Activated naive CD4-positive, alpha-beta T cell treated with anti-CD3 and anti-CD28 coated beads, Interleukin-2, amount 10 ng/mL, durations not matched to agents 7 days and 5 days (primary cell): ENCODE measurements around the gene NDUFB11.
"Not testable (repeated sequence)": the region's sequence is repeated elsewhere in the genome, so short reads cannot be mapped to it uniquely, and the experiment has no call there.

Experiments used
- CTCF ChIA-PET: fragments of 350-600 bp; sonication (Branson Sonifier 250); formaldehyde crosslinking; loops from one replicate; lab custom pipeline; 2021; ENCODE audit warnings: antibody characterized with exemption; lab: Charles Lee
- DNase-seq: peaks from one replicate; pipeline ENCODE4 v3.0.0-alpha.2; 2020
- H3K27ac Mint-ChIP-seq: one replicate; pipeline ENCODE4 v1.8.0; 2021; ENCODE audit warnings: mild to moderate bottlenecking, moderate library complexity, mixed read lengths
- H3K27me3 Mint-ChIP-seq: one replicate; pipeline ENCODE4 v1.8.0; 2021; ENCODE audit warnings: mild to moderate bottlenecking, mixed read lengths
- H3K36me3 Mint-ChIP-seq: one replicate; pipeline ENCODE4 v1.8.0; 2021; ENCODE audit warnings: mixed read lengths
- H3K4me1 Mint-ChIP-seq: one replicate; pipeline ENCODE4 v1.8.0; 2021; ENCODE audit warnings: mixed read lengths
- H3K4me3 Mint-ChIP-seq: one replicate; pipeline ENCODE4 v1.8.0; 2021; ENCODE audit warnings: mild to moderate bottlenecking, moderate library complexity, mixed read lengths
- H3K9me3 Mint-ChIP-seq: one replicate; pipeline ENCODE4 v1.8.0; 2021; ENCODE audit warnings: mixed read lengths

NDUFB11 gene

GRCh38 chrX:47146121-47146935 is 1.8 kb upstream of the NDUFB11 start:
- peaks cover 4% of the 10 kb centered on the region for H3K27me3 Mint-ChIP-seq

GRCh38 chrX:47145395-47146120 is 1.1 kb upstream of the NDUFB11 start:
- H3K4me1 Mint-ChIP-seq = peaks cover 38% of the 10 kb centered on the region

More at GRCh38 chrX:47146121-47146935, 1.8 kb upstream of the NDUFB11 start:
- Mint-ChIP-seq H3K27ac (peak overlapping the region; percentile 99), H3K36me3 (peaks cover 36% of the 10 kb centered on the region), H3K4me1 (peaks cover 36% of the 10 kb centered on the region), H3K4me3 (peak overlapping the region; percentile 95), H3K9me3 (peaks cover 3% of the 10 kb centered on the region)
- DNase-seq = no peak
- CTCF ChIA-PET = no interaction called here

GRCh38 chrX:47143894-47144625 is 442 bp downstream of the NDUFB11 start:
- peak; percentile 51 for DNase-seq
- H3K4me3 Mint-ChIP-seq = peak overlapping the region; percentile 95
- H3K9me3 Mint-ChIP-seq = peaks cover 3% of the 10 kb centered on the region
- CTCF ChIA-PET = interaction anchor here (1.2 kb wide), 3 partner anchors 13 to 22 kb away, joined by 3 read pairs; no protein-coding TSS in a partner anchor
- peaks cover 4% of the 10 kb centered on the region for H3K27me3 Mint-ChIP-seq
- H3K36me3 Mint-ChIP-seq = peaks cover 41% of the 10 kb centered on the region
- H3K4me1 Mint-ChIP-seq = peaks cover 38% of the 10 kb centered on the region
- peak overlapping the region; percentile 99 for H3K27ac Mint-ChIP-seq

More at GRCh38 chrX:47145395-47146120, 1.1 kb upstream of the NDUFB11 start:
- H3K27me3 Mint-ChIP-seq = peaks cover 4% of the 10 kb centered on the region
- peak; percentile 23 for DNase-seq
- H3K4me3 Mint-ChIP-seq = peak overlapping the region; percentile 95
- CTCF ChIA-PET = interaction anchor here (1.2 kb wide), 3 partner anchors 15 to 24 kb away, joined by 3 read pairs; no protein-coding TSS in a partner anchor
- peak overlapping the region; percentile 99 for H3K27ac Mint-ChIP-seq
- peaks cover 3% of the 10 kb centered on the region for H3K9me3 Mint-ChIP-seq
- H3K36me3 Mint-ChIP-seq = peaks cover 36% of the 10 kb centered on the region

DNA sequence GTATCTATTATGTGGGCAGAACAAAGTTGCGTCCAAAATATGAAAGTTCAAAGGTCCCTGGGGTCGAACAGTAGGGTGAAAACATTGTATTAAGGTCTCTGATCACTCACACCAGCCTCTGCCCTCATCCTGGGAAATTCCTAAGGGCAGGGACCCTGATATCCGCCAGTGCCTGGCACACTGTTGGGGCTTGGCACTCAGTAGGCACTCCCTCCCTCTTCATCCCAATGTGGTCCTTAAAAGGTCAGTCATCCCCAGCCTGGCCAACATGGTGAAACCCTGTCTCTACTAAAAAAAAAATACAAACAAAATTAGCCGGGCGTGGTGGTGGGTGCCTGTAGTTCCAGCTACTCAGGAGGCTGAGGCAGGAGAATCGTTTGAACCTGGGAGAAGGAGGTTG is 6.3 kb downstream of the NDUFB11 start:
- Mint-ChIP-seq H3K4me3 (no peak overlapping the region), H3K27me3 (no peaks in the 10 kb centered on the region), H3K36me3 (peaks cover 26% of the 10 kb centered on the region), H3K27ac (no peak overlapping the region), H3K9me3 (no peaks in the 10 kb centered on the region), H3K4me1 (peaks cover 17% of the 10 kb centered on the region)
- no peak for DNase-seq
- CTCF ChIA-PET = no interaction called here

GRCh38 chrX:47135650-47136049 is 8.9 kb downstream of the NDUFB11 start:
- H3K9me3 Mint-ChIP-seq, H3K27ac Mint-ChIP-seq, CTCF ChIA-PET, DNase-seq, H3K27me3 Mint-ChIP-seq, H3K4me3 Mint-ChIP-seq, H3K4me1 Mint-ChIP-seq: not testable (repeated sequence)
- H3K36me3 Mint-ChIP-seq = peaks cover 11% of the 10 kb centered on the region

- no peak overlapping the region for H3K4me3 Mint-ChIP-seq
- no peaks in the 10 kb centered on the region for H3K9me3 Mint-ChIP-seq
- H3K27me3 Mint-ChIP-seq = no peaks in the 10 kb centered on the region
- H3K4me1 Mint-ChIP-seq = peaks cover 4% of the 10 kb centered on the region
- CTCF ChIA-PET = no interaction called here
- H3K27ac Mint-ChIP-seq = no peak overlapping the region
- DNase-seq = no peak
- H3K36me3 Mint-ChIP-seq = peaks cover 1% of the 10 kb centered on the region
Observed at GRCh38 chrX:47133493-47133892, 11.0 kb downstream of the NDUFB11 start.

GRCh38 chrX:47129899-47130358 is 14.6 kb downstream of the NDUFB11 start:
- Mint-ChIP-seq H3K27me3 (no peaks in the 10 kb centered on the region), H3K4me3 (peak overlapping the region; percentile 97), H3K4me1 (peaks cover 9% of the 10 kb centered on the region), H3K36me3 (no peaks in the 10 kb centered on the region), H3K9me3 (no peaks in the 10 kb centered on the region), H3K27ac (peak overlapping the region; percentile 97)
- no peak for DNase-seq
- CTCF ChIA-PET = interaction anchor here (1.0 to 1.1 kb wide), 2 partner anchors 15 kb away, joined by 3 read pairs; partner anchors contain the start of genes NDUFB11 and RBM10

DNA sequence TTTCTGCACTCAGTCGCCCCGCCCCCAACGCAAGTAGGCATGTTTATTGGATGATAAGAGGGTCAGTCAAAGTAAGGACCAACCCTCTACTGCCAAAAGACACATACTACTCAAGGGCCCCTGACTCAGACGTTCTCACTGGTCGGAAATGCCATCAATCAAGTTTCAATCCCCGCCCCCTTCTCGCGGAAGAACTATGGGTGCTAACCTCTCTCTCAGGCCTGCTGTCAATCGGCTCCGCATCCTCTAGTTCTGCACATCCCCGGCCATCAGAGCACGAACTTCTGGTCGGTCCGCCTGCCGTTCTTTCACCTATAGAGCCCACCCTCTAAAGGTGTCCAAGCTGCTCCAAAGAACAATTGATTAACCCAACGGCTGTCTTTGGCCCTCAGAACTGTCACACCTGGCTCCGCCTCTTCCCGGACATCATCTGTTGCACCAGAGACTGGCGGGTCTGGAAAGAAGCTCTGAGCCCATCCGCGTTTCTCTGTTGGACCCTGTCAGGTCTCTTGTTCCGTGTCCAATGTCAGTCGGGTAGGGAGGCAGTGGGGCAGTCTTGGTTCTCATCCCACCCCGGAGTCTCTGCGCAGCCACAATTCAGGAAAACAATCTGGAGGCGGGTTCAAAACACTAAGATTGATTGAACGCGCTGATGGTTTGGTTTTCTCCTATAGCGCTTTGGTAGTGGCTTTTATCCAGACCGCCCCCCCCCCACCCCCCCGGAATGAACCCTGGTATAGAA is 15.2 kb downstream of the NDUFB11 start:
- Mint-ChIP-seq H3K4me1 (peaks cover 9% of the 10 kb centered on the region), H3K27ac (peak overlapping the region; percentile 97), H3K36me3 (no peaks in the 10 kb centered on the region), H3K4me3 (peak overlapping the region; percentile 97), H3K9me3 (no peaks in the 10 kb centered on the region), H3K27me3 (no peaks in the 10 kb centered on the region)
- CTCF ChIA-PET = interaction anchor here (1.0 kb wide), 1 partner anchor 16 kb away, joined by 3 read pairs; the partner anchor contains the start of genes NDUFB11 and RBM10
- peak; percentile 91 for DNase-seq

- DNase-seq, H3K9me3 Mint-ChIP-seq, H3K27ac Mint-ChIP-seq, H3K4me1 Mint-ChIP-seq, H3K27me3 Mint-ChIP-seq, CTCF ChIA-PET, H3K36me3 Mint-ChIP-seq, H3K4me3 Mint-ChIP-seq: not testable (repeated sequence)
Observed at GRCh38 chrX:47124466-47124865, 20.0 kb downstream of the NDUFB11 start.

GRCh38 chrX:47116551-47117110 is 27.9 kb downstream of the NDUFB11 start:
- H3K4me3 Mint-ChIP-seq, H3K27me3 Mint-ChIP-seq, H3K4me1 Mint-ChIP-seq, H3K9me3 Mint-ChIP-seq, DNase-seq, H3K27ac Mint-ChIP-seq, H3K36me3 Mint-ChIP-seq: not testable (repeated sequence)
- CTCF ChIA-PET = interaction anchor here (0.6 kb wide), 1 partner anchor 413 kb away, joined by 3 read pairs; no protein-coding TSS in a partner anchor

DNA sequence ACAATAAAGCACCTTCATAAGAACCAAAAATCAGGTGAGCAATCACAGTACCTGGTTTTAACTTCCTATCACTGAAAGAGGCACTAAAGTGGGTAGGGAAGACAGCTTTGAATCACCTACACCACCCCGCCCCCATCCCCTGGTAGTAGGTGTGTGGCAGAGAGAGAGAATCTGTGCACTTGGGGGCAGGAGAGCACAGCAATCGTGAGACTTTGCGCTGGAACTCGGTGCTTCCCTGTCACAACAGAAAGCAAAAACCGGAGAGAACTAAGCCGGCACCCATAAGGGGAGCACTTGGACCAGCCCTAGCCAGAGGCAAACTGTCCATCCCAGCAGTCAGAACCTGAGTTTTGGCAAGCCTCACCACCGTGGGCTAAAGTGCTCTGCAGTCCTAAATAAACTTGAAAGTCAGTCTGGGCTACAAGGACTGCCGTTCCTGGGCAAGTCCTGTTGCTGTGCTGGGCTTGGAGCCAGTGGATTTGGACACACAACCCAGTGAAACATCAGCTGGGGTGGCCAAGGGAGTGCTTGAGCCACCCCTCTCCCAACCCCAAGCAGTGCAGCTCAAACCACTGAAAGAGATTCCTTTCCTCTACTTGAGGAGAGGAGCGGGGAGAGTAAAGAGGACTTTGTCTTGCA is 32.1 kb downstream of the NDUFB11 start:
- H3K27me3 Mint-ChIP-seq = no peaks in the 10 kb centered on the region
- no peaks in the 10 kb centered on the region for H3K9me3 Mint-ChIP-seq
- H3K4me1 Mint-ChIP-seq = no peaks in the 10 kb centered on the region
- no peak overlapping the region for H3K4me3 Mint-ChIP-seq
- H3K36me3 Mint-ChIP-seq = no peaks in the 10 kb centered on the region
- DNase-seq = no peak
- H3K27ac Mint-ChIP-seq = no peak overlapping the region
- CTCF ChIA-PET = no interaction called here

DNA sequence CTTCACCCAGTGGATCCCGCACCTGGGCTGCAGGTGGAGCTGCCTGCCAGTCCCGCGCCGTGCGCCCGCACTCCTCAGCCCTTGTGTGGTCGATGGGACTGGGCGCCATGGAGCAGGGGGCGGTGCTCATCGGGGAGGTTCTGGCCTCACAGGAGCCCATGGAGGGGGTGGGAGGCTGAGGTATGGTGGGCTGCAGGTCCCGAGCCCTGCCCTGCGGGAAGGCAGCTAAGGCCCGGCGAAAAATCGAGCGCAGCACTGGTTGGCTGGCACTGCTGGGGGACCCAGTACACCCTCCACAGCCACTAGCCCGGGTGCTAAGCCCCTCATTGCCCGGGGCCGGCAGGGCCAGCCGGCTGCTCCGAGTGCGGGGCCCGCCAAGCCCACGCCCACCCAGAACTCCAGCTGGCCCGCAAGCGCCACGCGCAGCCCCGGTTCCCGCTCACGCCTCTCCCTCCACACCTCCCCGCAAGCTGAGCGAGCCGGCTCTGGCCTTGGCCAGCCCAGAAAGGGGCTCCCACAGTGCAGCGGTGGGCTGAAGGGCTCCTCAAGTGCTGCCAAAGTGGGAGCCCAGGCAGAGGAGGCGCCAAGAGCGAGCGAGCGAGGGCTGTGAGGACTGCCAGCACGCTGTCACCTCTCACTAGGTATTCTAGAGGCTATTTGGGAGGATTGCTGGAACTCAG is 33.4 kb downstream of the NDUFB11 start:
- H3K4me1 Mint-ChIP-seq, DNase-seq, H3K27ac Mint-ChIP-seq, CTCF ChIA-PET, H3K4me3 Mint-ChIP-seq, H3K36me3 Mint-ChIP-seq, H3K9me3 Mint-ChIP-seq, H3K27me3 Mint-ChIP-seq: not testable (repeated sequence)
